Lung (tissue), 12 donors: ENCODE measurements around the gene SRBD1. TPM values are rescaled to one million over a fixed set of nuclear protein-coding genes. Genes with fewer than 3 reads are reported as not detected.

Experiments used
- ATAC-seq: fragments of 200-7000 bp; cut with Tn5 transposase; one replicate; pipeline ENCODE4 v1.9.1; 2020; ENCODE audit warnings: moderate number of reproducible peaks; ENCODE audit not compliant: insufficient read depth, low FRiP score
- DNase-seq, 3 donors: peaks; one replicate each; pipeline ENCODE4 v3.0.0-alpha.2; 2013 to 2017
- H3K27ac ChIP-seq, 2 donors: one replicate each; pipeline ENCODE4 v1.5.1; 2013; ENCODE audit warnings: mild to moderate bottlenecking in 2 of 2, moderate library complexity in 2 of 2, control low read depth in 1 of 2, inconsistent platforms in 1 of 2, low read depth in 1 of 2, low read length in 1 of 2
- H3K27me3 ChIP-seq, 3 donors: one replicate each; pipeline ENCODE4 v1.5.1; 2013; ENCODE audit warnings: low read length in 2 of 3; ENCODE audit not compliant: control insufficient read depth in 3 of 3, insufficient read depth in 3 of 3
- H3K36me3 ChIP-seq, 4 donors: one replicate each; pipeline ENCODE4 v1.5.1; 2013; ENCODE audit warnings: low read length in 4 of 4, mild to moderate bottlenecking in 1 of 4, moderate library complexity in 1 of 4; ENCODE audit not compliant: control insufficient read depth in 4 of 4, insufficient read depth in 4 of 4
- H3K4me1 ChIP-seq, 5 donors: one replicate each; pipeline ENCODE4 v1.5.1; 2013; ENCODE audit warnings: low read length in 5 of 5, mild to moderate bottlenecking in 2 of 5, moderate library complexity in 1 of 5; ENCODE audit not compliant: control insufficient read depth in 5 of 5, insufficient read depth in 5 of 5
- H3K4me3 ChIP-seq: one replicate; pipeline ENCODE4 v1.5.1; 2013; ENCODE audit warnings: mild to moderate bottlenecking, control low read depth, moderate library complexity
- H3K9ac ChIP-seq, 2 donors: one replicate each; pipeline ENCODE4 v1.5.1; 2013; ENCODE audit warnings: low read length in 2 of 2, control low read depth in 1 of 2; ENCODE audit not compliant: insufficient read depth in 1 of 2
- H3K9me3 ChIP-seq, 4 donors: one replicate each; pipeline ENCODE4 v1.5.1; 2013; ENCODE audit warnings: low read length in 3 of 4, mild to moderate bottlenecking in 1 of 4, moderate library complexity in 1 of 4; ENCODE audit not compliant: control insufficient read depth in 4 of 4, insufficient read depth in 3 of 4
- whole genome bisulfite sequencing, 2 donors: extraction: QIAGEN DNeasy Blood & Tissue Kit; methylation state at CpG; one replicate each; pipeline ENCODE4 v1.1.7; 2013; 5-methylcytosine and 5-hydroxymethylcytosine counted together
- polyA plus RNA-seq, 2 donors: library from polyadenylated mRNA; stranded (reverse); fragments of 200-250 nt; gene quantifications; one replicate each; pipeline ENCODE4 v1.2.1, GENCODE V29; 2013
- total RNA-seq, 2 donors: library from RNA; depleted of rRNA in 1 of 2; stranded (reverse); fragments of >200 nt in 1 of 2; gene quantifications; one replicate each; pipeline ENCODE4 v1.2.1, GENCODE V29; 2014 to 2021
- TF ChIP-seq, protein P1 (sequence below): IDR thresholded peaks from 2 replicates; pipeline ENCODE4 v1.5.1; 2012; ENCODE audit warnings: mild to moderate bottlenecking; ENCODE audit errors: control extremely low read depth, extremely low read depth
- donor health status: control.
- donor health status: control.
- donor health status: Bipolar disorder and iron deficiency.
- donor health status: healthy.
- donor health status: DM: yes; HTN: yes; CAD: no.

Gene SRBD1
- total and polyA plus RNA-seq, 4 donors: 5.6 to 30.6 (median 11.5) TPM

DNA sequence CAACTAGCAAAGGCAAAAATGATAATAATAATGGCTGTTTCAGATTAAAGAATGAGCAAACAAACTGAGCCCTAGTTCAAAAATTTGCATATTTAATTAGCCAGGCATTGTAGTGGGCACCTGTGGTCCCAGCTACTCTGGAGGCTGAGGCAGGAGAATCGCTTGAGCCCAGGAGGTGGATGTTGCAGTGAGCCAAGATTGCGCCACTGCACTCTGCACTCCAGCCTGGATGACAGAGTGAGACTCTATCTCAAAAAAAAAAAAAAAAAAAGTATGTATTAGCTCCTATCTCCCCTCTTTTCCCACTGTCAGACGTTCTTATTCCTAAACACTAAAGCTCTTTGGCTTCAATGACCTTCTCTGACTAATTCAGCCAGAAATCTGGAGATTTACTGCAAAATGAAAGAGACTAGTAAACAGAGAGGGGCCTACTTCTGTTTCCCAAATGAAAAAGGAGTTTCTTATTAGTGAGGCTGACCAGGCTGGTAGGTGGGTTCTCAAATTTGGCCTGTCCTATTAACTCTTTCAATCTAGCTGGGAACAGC, 3.9 kb upstream of the SRBD1 start:
- DNase-seq (no peak), ATAC-seq (no peak)
- no peak overlapping the region for H3K9ac ChIP-seq
- TF ChIP-seq, protein P1, sequence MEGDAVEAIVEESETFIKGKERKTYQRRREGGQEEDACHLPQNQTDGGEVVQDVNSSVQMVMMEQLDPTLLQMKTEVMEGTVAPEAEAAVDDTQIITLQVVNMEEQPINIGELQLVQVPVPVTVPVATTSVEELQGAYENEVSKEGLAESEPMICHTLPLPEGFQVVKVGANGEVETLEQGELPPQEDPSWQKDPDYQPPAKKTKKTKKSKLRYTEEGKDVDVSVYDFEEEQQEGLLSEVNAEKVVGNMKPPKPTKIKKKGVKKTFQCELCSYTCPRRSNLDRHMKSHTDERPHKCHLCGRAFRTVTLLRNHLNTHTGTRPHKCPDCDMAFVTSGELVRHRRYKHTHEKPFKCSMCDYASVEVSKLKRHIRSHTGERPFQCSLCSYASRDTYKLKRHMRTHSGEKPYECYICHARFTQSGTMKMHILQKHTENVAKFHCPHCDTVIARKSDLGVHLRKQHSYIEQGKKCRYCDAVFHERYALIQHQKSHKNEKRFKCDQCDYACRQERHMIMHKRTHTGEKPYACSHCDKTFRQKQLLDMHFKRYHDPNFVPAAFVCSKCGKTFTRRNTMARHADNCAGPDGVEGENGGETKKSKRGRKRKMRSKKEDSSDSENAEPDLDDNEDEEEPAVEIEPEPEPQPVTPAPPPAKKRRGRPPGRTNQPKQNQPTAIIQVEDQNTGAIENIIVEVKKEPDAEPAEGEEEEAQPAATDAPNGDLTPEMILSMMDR: no peak
- H3K4me3 ChIP-seq: no peak overlapping the region
- H3K9me3 ChIP-seq: no peaks in the 10 kb centered on the region
- 73 to 79% methylated on average over 3 of the region's 3 CpGs for WGBS, 2 donors
- H3K4me1 ChIP-seq: peaks cover 2 to 11% (median 5%) of the 10 kb centered on the region in 5 donors
- no peaks in the 10 kb centered on the region for H3K36me3 ChIP-seq
- H3K27ac ChIP-seq: no peak overlapping the region
- no peaks in the 10 kb centered on the region for H3K27me3 ChIP-seq

DNA sequence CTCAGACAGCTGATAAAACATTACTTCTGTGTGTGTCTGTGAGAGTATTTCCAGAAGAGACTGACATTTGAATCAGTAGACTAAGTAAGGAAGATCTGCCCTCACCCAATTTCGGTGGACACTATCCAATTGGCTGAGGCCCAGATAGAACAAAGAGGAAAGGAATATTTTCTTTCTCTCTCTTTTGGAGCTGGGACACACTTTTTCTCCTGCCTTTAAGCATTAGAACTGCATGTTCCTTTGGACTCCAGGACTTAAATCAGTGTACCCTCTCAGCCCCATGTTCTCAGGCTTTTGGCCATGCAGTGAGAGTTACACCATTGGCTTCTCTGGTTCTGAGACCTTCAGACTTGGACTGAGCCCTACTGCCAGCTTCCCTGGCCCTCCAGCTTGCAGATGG, 3.3 kb upstream of the SRBD1 start:
- TF ChIP-seq, protein P1: no peak
- ATAC-seq (no peak), DNase-seq (no peak)
- Histone ChIP-seq H3K36me3 (no peaks in the 10 kb centered on the region), H3K27ac (no peak overlapping the region), H3K27me3 (no peaks in the 10 kb centered on the region), H3K9ac (no peak overlapping the region), H3K4me1 (peaks cover 3 to 17% (median 5%) of the 10 kb centered on the region in 5 donors), H3K9me3 (no peaks in the 10 kb centered on the region), H3K4me3 (no peak overlapping the region)
- WGBS, 2 donors: 63 to 81% methylated on average over 1 of the region's 1 CpG

DNA sequence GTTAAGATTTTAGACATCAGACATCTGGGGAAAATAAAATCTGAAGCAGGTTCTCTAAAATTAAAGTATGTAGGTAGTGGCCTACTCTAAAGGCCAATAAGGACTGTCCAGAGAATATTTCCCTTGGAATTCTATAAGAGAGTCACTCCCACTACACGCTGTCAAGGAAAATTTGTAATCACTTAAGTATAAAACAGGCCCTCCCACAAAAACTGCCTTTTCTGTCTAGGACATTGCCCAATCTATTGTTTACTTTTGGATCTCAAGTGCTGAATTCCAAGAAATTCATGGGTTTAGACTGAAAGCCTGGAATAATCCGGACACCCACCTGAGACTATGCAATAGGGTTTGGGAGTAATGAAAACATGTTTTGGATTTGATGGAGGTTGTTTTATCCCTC, 1.7 kb upstream of the SRBD1 start:
- peak in 2 of 3 donors; percentile 50 to 63 for DNase-seq
- no peak overlapping the region for H3K4me3 ChIP-seq
- no peak overlapping the region for H3K9ac ChIP-seq
- no peak for ATAC-seq
- H3K27me3 ChIP-seq: no peaks in the 10 kb centered on the region
- TF ChIP-seq, protein P1: no peak
- 61 to 72% methylated on average over 2 of the region's 2 CpGs for WGBS, 2 donors
- H3K36me3 ChIP-seq: no peaks in the 10 kb centered on the region
- H3K27ac ChIP-seq: no peak overlapping the region
- H3K9me3 ChIP-seq: no peaks in the 10 kb centered on the region
- H3K4me1 ChIP-seq: peaks cover 3 to 19% (median 7%) of the 10 kb centered on the region in 5 donors

DNA sequence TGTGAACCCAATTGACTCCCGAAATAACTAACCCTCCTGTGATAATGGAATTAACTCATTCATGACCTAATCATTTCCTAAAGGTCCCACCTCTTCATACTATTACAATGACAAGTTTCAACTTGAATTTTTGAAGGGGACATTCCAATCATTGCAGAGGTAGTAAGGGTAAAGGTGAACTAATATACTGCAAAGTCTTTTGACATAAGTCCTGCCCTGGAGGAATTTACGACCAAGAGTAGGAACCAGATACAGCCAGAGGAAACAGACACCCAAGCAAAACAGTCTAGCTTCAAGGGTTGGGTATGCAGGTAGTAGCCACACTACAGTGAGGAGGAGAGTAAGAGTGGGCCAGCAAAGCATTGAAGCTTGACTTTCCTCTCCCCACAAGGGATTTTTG, 1.2 kb upstream of the SRBD1 start:
- H3K9me3 ChIP-seq: no peaks in the 10 kb centered on the region
- TF ChIP-seq, protein P1: no peak
- DNase-seq: no peak
- no peak overlapping the region for H3K27ac ChIP-seq
- WGBS, 2 donors: 59 to 70% methylated on average over 2 of the region's 2 CpGs
- no peak for ATAC-seq
- no peaks in the 10 kb centered on the region for H3K27me3 ChIP-seq
- peaks cover 3 to 19% (median 8%) of the 10 kb centered on the region in 5 donors for H3K4me1 ChIP-seq
- H3K36me3 ChIP-seq: no peaks in the 10 kb centered on the region
- no peak overlapping the region for H3K4me3 ChIP-seq
- no peak overlapping the region for H3K9ac ChIP-seq
